Activated naive CD8-positive, alpha-beta T cell treated with anti-CD3 and anti-CD28 coated beads, Interleukin-2, amount 10 ng/mL, durations not matched to agents 7 days and 5 days (primary cell): ENCODE data around the gene NOS3. TPM values are rescaled to one million over a fixed set of nuclear protein-coding genes. Genes with fewer than 3 reads are reported as not detected.

Experiments
- ATAC-seq: fragments of 150-1000 bp; cut with Tn5 transposase; one replicate; pipeline ENCODE4 v1.10.0; 2021; ENCODE audit warnings: low read depth, moderate library complexity
- POLR2A ChIA-PET: fragments of 350-600 bp; sonication (Branson Sonifier 250); formaldehyde crosslinking; loops from one replicate; lab custom pipeline; 2021; ENCODE audit warnings: antibody characterized with exemption; lab: Charles Lee
- DNase-seq: peaks from one replicate; pipeline ENCODE4 v3.0.0; 2021
- H3K27ac Mint-ChIP-seq: one replicate; pipeline ENCODE4 v1.8.0; 2022; ENCODE audit warnings: mild to moderate bottlenecking, mixed read lengths
- H3K27me3 Mint-ChIP-seq: one replicate; pipeline ENCODE4 v1.8.0; 2022; ENCODE audit warnings: mild to moderate bottlenecking, moderate library complexity, mixed read lengths
- H3K36me3 Mint-ChIP-seq: one replicate; pipeline ENCODE4 v1.8.0; 2021; ENCODE audit warnings: mild to moderate bottlenecking, mixed read lengths
- H3K4me1 Mint-ChIP-seq: one replicate; pipeline ENCODE4 v1.8.0; 2021; ENCODE audit warnings: mixed read lengths
- H3K4me3 Mint-ChIP-seq: one replicate; pipeline ENCODE4 v1.8.0; 2022; ENCODE audit warnings: mild to moderate bottlenecking, moderate library complexity, mixed read lengths
- H3K9me3 Mint-ChIP-seq: one replicate; pipeline ENCODE4 v1.8.0; 2021; ENCODE audit warnings: mixed read lengths
- total RNA-seq, 2 experiments: library from RNA; stranded (reverse); gene quantifications; one replicate each; pipeline ENCODE4 v1.2.3, GENCODE V29; 2021

NOS3 gene
- total RNA-seq, 2 experiments from 2014 or later: 12.5 to 15.8 TPM

DNA sequence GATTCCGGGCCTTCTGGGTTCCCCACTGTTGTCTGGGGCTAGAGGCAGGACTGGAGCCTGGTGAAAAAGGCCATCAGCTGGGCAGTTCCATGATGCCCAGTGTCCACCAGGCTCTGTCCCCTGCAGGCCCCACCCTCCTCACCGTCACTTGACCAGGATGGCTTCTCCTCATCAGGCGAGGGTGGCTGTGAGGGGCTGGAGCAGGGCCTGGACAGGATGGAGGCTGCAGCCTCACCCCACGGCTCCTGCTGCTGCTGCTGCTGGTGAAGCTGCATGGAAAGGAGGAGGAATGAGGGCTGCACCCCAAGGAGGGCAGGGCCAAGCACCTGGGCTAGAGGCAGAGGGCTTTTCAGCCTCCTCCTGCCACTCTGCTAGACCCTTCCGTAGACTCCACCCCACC, 25.1 kb downstream of the NOS3 start:
- Mint-ChIP-seq H3K27me3 (peaks cover 15% of the 10 kb centered on the region), H3K9me3 (no peaks in the 10 kb centered on the region), H3K4me1 (peaks cover 57% of the 10 kb centered on the region), H3K36me3 (peaks cover 5% of the 10 kb centered on the region), H3K4me3 (peak overlapping the region; percentile 46), H3K27ac (peak overlapping the region; percentile 56)
- ATAC-seq (no peak), DNase-seq (no peak)
- POLR2A ChIA-PET: no interaction called here

DNA sequence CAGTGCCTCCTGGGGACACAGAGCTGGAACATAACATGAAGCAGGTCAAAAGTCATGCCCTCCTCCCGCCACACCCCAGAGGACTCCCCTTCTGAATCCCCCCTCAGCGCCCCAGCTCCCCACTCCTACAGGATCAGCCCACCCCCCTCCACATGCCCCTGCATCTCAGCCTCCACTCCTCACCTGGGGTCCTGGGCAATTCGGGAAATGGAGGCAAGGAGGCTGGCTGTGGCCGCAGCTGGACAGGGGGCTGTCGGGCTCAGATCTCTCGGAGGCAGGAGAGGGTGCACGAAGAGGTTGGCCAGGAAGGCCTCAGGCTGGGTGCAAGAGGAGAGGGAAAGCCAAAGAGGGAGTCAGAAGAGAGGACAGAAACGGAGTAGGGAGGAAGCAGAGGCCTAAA, 25.7 kb downstream of the NOS3 start:
- POLR2A ChIA-PET: interaction anchor here (0.9 kb wide), 1 partner anchor 68 kb away, joined by 3 read pairs; no protein-coding TSS in a partner anchor
- Mint-ChIP-seq H3K9me3 (no peaks in the 10 kb centered on the region), H3K27me3 (peaks cover 18% of the 10 kb centered on the region), H3K36me3 (peaks cover 5% of the 10 kb centered on the region), H3K4me3 (peak overlapping the region; percentile 80), H3K27ac (peak overlapping the region; percentile 56), H3K4me1 (peaks cover 53% of the 10 kb centered on the region)
- no peak for DNase-seq
- no peak for ATAC-seq

DNA sequence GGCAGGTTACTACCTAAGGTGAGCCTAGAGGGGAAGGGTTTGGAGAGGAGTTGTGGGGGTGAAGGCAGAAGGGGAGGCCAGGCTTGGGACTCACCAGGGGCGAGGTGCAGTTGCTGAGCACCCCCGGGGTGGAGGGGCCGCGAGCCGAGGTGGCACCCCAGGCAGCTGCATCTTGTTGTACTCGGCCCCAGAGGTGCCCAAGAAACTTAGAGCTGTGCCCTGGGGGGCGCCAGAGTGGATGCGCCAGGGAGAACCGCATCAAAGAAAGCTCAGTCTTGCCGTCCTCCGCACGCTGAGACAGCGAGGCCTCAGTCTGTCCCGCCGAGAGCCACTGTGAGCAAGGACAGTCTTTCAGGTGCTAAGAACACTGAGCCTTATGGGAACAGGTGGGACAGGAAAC, 26.1 kb downstream of the NOS3 start:
- Mint-ChIP-seq H3K4me1 (peaks cover 49% of the 10 kb centered on the region), H3K36me3 (peaks cover 5% of the 10 kb centered on the region), H3K27me3 (peaks cover 18% of the 10 kb centered on the region), H3K9me3 (no peaks in the 10 kb centered on the region), H3K27ac (no peak overlapping the region), H3K4me3 (peak overlapping the region; percentile 80)
- POLR2A ChIA-PET: interaction anchor here (0.7 to 3.5 kb wide), 4 partner anchors 9 to 67 kb away, joined by 3 to 26 read pairs (median 4); partner anchors contain the start of gene ABCB8
- DNase-seq (no peak), ATAC-seq (no peak)

DNA sequence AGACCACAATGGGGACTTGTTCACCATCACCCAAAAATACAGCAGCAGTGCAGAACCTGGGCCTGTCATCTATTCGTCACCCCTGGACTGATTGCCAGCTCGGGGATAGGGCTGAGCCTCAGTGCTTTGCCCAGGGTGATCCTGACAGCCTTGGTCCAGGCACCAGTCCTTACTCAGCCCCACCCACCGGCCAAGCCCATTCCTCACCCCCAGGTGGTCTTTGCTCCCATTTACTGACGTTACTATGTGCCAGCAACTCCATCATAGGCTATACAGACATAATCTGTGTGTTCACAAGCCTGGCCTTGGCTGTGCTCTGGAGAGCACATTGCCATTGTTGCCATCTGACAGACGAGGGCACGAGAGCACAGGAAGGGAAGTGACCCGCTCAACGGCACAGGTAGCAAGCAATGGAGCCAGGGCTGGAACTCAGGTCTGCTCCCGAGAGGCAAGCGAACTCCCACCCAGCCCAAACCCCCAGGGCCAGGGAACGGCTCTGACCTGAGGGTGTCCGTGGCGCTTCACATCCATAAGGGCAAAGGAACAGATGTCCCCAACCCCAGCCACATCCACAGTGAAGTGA, 26.6 kb downstream of the NOS3 start:
- peak overlapping the region; percentile 86 for H3K27ac Mint-ChIP-seq
- H3K36me3 Mint-ChIP-seq: peaks cover 4% of the 10 kb centered on the region
- peaks cover 45% of the 10 kb centered on the region for H3K4me1 Mint-ChIP-seq
- H3K27me3 Mint-ChIP-seq: peaks cover 18% of the 10 kb centered on the region
- POLR2A ChIA-PET: interaction anchor here (0.7 to 3.5 kb wide), 3 partner anchors 9 to 20 kb away, joined by 3 to 26 read pairs (median 4); partner anchors contain the start of gene ABCB8
- ATAC-seq (no peak), DNase-seq (no peak)
- peak overlapping the region; percentile 80 for H3K4me3 Mint-ChIP-seq
- H3K9me3 Mint-ChIP-seq: no peaks in the 10 kb centered on the region

DNA sequence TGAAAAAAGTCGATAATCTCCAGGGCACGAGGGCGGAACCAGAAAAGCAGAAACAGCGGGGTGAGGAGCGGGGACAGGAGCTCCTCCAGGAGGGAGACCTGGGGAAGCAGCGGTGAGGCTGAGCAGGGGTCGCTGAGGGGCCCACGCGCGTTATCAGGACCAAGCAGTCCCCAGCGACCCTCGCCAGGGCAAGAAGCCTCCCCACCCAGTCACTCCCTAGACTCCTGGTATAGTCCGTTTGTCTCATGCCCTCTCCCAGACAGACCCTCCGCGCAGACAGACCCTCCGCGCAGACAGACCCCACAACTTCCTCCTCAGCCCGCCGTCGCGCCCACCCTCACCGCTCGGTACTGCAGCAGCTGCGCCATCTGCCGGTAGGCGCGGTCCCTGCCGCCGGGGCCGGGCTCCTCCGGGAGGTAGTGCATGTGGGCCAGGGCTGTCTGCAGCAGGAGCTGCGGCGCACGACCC, 27.2 kb downstream of the NOS3 start:
- no peaks in the 10 kb centered on the region for H3K9me3 Mint-ChIP-seq
- H3K4me3 Mint-ChIP-seq: peak overlapping the region; percentile 80
- POLR2A ChIA-PET: interaction anchor here (1.0 to 3.5 kb wide), 5 partner anchors 7 to 55 kb away, joined by 3 to 26 read pairs (median 8); partner anchors contain the start of gene ABCB8
- peaks cover 41% of the 10 kb centered on the region for H3K4me1 Mint-ChIP-seq
- DNase-seq (peak; percentile 92), ATAC-seq (peak; percentile 54)
- peak overlapping the region; percentile 86 for H3K27ac Mint-ChIP-seq
- H3K27me3 Mint-ChIP-seq: peaks cover 18% of the 10 kb centered on the region
- H3K36me3 Mint-ChIP-seq: peaks cover 1% of the 10 kb centered on the region

DNA sequence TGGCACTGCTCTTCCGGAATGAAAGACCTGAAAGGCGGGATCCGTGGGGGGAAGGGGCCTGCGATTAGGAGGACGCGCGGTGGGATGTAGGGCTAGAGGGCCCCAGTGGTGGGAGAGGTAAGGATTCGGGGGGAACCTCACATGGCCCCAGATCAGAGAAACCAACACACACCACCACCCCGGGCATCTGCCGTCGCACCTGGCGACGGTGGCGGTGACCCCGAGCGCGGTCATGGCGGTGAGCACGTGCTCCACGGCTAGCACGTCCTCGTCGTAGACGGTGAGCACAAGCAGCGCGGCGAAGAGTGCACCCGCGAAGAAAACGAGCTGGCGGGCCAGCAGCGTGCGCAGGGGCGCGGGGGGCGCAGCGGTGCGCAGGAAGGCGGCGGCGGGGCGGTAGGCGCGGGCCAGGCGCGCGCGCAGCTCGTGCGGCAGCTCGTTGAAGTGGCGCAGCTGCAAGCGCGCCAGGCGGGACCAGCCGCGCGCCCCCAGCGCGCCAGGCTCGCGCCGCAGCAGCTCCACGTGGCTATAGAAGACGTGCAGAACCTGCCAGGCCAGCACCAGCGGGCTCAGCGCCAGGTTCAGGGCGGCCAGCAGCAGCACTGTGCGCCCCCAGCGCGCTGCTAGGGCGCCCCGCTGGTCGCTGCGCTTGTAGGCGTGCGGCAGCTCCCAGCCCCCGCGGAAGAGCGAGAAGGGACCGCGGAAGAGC, 27.8 kb downstream of the NOS3 start:
- POLR2A ChIA-PET: interaction anchor here (1.0 to 3.5 kb wide), 6 partner anchors 8 to 55 kb away, joined by 3 to 26 read pairs (median 6); partner anchors contain the start of gene ABCB8
- H3K9me3 Mint-ChIP-seq: no peaks in the 10 kb centered on the region
- H3K36me3 Mint-ChIP-seq: peaks cover 1% of the 10 kb centered on the region
- DNase-seq (peak; percentile 67), ATAC-seq (peak; percentile 20)
- H3K27ac Mint-ChIP-seq: peak overlapping the region; percentile 86
- peak overlapping the region; percentile 80 for H3K4me3 Mint-ChIP-seq
- H3K27me3 Mint-ChIP-seq: peaks cover 18% of the 10 kb centered on the region
- H3K4me1 Mint-ChIP-seq: peaks cover 41% of the 10 kb centered on the region

DNA sequence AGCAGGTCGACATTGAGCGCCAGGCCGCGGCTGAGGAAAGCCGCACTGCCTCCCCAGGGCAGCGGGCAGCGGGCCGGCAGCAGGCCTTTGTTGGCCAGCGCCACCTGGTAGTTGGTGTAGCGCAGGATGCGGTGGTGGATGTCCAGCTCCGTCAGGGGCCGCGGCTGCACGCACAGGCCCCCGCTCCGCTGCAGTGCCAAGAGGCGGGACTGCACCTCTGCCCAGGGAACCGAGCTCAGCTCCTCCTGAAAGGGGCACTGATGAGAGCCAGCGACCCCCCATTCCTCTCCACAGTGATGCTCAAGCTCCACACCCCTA, 28.3 kb downstream of the NOS3 start:
- no peaks in the 10 kb centered on the region for H3K9me3 Mint-ChIP-seq
- POLR2A ChIA-PET: interaction anchor here (1.0 to 3.5 kb wide), 6 partner anchors 8 to 56 kb away, joined by 3 to 26 read pairs (median 6); partner anchors contain the start of gene ABCB8
- peaks cover 18% of the 10 kb centered on the region for H3K27me3 Mint-ChIP-seq
- no peak for DNase-seq
- no peak for ATAC-seq
- H3K4me1 Mint-ChIP-seq: peaks cover 41% of the 10 kb centered on the region
- H3K4me3 Mint-ChIP-seq: peak overlapping the region; percentile 46
- peaks cover 1% of the 10 kb centered on the region for H3K36me3 Mint-ChIP-seq
- peak overlapping the region; percentile 27 for H3K27ac Mint-ChIP-seq

DNA sequence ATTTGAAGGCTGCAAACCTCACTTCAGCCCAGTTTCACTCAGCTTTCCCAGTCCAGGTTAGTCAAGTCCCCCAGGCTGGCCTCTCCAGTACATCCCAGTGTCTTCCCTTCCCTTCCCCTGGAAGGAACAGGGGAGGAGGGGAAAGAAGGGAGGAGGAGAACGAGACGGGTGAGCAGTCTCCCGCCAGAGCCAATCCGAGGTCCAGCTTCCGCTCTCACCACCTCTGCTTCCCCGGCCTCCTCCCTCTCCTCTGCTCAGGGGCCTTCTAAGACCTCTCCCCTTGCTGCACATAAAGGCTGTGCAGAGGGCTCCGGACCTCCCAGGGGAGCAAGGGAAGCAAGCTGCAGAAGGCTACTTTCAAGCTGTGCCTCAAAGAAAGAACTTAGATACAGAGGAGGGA, 29.4 kb downstream of the NOS3 start:
- POLR2A ChIA-PET: interaction anchor here (2.8 to 3.5 kb wide), 2 partner anchors 8 to 10 kb away, joined by 11 to 26 read pairs; partner anchors contain the start of gene ABCB8
- Mint-ChIP-seq H3K36me3 (no peaks in the 10 kb centered on the region), H3K4me1 (peaks cover 30% of the 10 kb centered on the region), H3K4me3 (no peak overlapping the region), H3K27me3 (peaks cover 18% of the 10 kb centered on the region), H3K27ac (no peak overlapping the region), H3K9me3 (no peaks in the 10 kb centered on the region)
- DNase-seq (no peak), ATAC-seq (no peak)

DNA sequence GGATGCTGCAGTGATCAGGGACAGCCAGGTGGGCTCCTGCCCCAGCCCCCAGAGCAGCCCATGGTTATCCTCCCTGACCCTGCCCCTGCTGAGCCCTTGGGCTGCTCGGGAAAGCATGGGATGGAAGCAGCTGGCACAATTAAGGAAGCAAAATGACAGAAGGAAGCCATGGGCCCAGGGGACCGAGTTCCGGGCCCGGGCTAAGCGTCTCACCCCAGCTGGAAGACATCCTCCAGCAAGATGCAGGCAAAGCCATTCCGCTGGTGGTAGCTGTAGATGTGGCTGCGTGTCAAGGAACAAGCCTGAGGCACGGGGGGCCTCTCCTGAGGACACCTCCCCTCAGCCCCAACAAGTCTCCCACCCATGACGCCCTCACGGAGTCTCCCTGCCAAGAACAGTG, 32.4 kb downstream of the NOS3 start:
- Mint-ChIP-seq H3K4me3 (no peak overlapping the region), H3K36me3 (no peaks in the 10 kb centered on the region), H3K4me1 (peaks cover 15% of the 10 kb centered on the region), H3K27me3 (peaks cover 18% of the 10 kb centered on the region), H3K27ac (no peak overlapping the region), H3K9me3 (no peaks in the 10 kb centered on the region)
- POLR2A ChIA-PET: no interaction called here
- ATAC-seq (no peak), DNase-seq (no peak)

DNA sequence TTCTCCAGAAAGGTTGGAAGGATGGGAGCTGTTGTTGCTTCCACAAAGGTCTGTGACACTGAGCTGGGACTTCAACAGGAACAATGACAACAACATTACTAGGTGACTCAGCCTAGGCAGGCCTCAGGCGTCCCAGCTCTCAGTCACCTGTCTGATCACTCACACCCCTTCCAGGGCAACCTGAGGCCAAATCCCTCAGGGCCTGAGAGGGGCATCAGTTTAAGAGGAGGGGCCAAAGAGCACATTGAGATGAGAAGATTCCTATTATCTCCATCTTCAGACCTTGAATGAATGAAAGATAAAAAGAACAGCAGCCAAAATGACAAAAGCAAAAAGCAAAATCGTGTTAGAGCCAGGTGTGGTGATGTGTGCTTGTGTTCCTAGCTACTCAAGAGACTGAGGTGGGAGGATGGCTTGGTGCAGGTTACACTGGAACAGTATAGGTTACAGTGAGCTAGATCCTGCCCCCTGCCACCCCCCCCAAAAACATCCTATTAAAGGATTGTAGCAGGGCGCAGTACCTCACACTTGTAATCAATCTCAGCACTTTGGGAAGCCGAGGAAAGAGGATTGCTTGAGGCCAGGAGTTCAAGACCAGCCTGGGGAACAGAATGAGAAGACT, 33.7 kb downstream of the NOS3 start, which contains the start of gene ATG9B:
Gene ATG9B, minus strand, starts transcription at position 60 of the 622 bp plus-strand sequence. CDS start 71 bp downstream, outside the sequence.
- Mint-ChIP-seq H3K27me3 (peaks cover 13% of the 10 kb centered on the region), H3K27ac (no peak within 1 kb of the TSS), H3K36me3 (peaks cover 2% of the 10 kb centered on the region), H3K4me1 (peaks cover 14% of the 10 kb centered on the region), H3K4me3 (no peak within 1 kb of the TSS), H3K9me3 (no peaks in the 10 kb centered on the region)
- ATAC-seq (no peak), DNase-seq (no peak)
- POLR2A ChIA-PET: no interaction called here

DNA sequence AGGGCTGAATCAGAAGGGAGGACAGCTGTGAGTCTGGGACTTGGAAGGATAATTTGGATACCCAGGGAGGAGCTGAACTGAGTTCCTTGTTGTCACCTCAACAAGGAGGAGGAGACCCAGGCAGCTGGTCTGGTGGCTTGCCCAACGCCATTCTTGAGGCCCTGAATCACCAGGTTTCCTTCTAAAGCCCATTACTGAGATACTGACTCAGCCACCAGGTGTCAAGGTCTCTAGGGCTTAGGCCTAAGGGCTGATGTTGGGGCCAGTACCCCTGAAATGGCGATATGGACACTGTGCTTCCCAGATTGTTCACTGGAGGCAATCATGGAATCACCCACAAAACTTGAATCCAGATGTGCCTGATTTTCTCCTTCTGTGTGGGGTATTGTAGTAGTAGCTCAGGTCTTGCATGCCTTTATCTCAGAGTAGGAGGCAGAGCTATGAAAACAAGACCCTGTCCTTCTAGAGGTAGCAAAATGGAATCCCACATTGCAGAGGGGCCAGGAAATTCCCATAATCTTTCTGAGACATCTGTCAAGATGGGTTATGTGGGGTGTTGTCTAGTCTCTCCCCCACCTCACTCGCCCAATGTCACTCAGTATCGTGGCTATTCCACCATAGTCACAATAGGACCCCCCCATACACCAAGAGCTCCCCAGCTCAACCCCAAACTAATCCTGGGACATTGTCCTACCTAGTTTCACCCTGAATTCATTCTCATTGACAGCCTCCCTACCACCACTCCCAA, 35.3 kb downstream of the NOS3 start:
- Mint-ChIP-seq H3K4me1 (peaks cover 15% of the 10 kb centered on the region), H3K36me3 (peaks cover 2% of the 10 kb centered on the region), H3K27me3 (peaks cover 2% of the 10 kb centered on the region), H3K27ac (no peak overlapping the region), H3K9me3 (no peaks in the 10 kb centered on the region), H3K4me3 (no peak overlapping the region)
- POLR2A ChIA-PET: interaction anchor here (1.6 kb wide), 1 partner anchor 12 kb away, joined by 3 read pairs; no protein-coding TSS in a partner anchor
- DNase-seq (no peak), ATAC-seq (no peak)
